SK-N-SH treated with all-trans-retinoic acid at 6 μM for 48 hours (cell line): ENCODE results near the gene NDRG3.

Source experiments
- CREB5 ChIP-seq: fragments of 250-450 bp; sonication (Bioruptor Pico); IDR thresholded peaks from 2 replicates; pipeline ENCODE4 v1.5.1; 2020; ENCODE audit warnings: low read depth, mild to moderate bottlenecking, moderate library complexity
- ESRRG ChIP-seq: fragments of 250-450 bp; sonication (Bioruptor Pico); IDR thresholded peaks from 2 replicates; pipeline ENCODE4 v1.6.1; 2021; ENCODE audit warnings: mild to moderate bottlenecking
- GLIS3 ChIP-seq: fragments of 250-450 bp; sonication (Bioruptor Pico); IDR thresholded peaks from 2 replicates; pipeline ENCODE4 v1.5.0; 2020; ENCODE audit warnings: mild to moderate bottlenecking, moderate library complexity
- PATZ1 ChIP-seq: fragments of 250-450 bp; sonication (Bioruptor Pico); IDR thresholded peaks from 2 replicates; pipeline ENCODE4 v1.8.0; 2020; ENCODE audit warnings: mild to moderate bottlenecking, moderate library complexity, borderline replicate concordance
- RARB ChIP-seq: fragments of 250-450 bp; sonication (Bioruptor Pico); IDR thresholded peaks from 2 replicates; pipeline ENCODE4 v1.8.0; 2021; ENCODE audit warnings: mild to moderate bottlenecking, moderate library complexity
- SNAI2 ChIP-seq: fragments of 250-450 bp; sonication (Bioruptor Pico); IDR thresholded peaks from 2 replicates; pipeline ENCODE4 v1.5.0; 2020; ENCODE audit warnings: mild to moderate bottlenecking, moderate library complexity
- TSHZ2 ChIP-seq: fragments of 250-450 bp; sonication (Bioruptor Pico); IDR thresholded peaks from 2 replicates; pipeline ENCODE4 v1.5.0; 2020; ENCODE audit warnings: mild to moderate bottlenecking, moderate library complexity
- ZC3H10 ChIP-seq: fragments of 250-450 bp; sonication (Bioruptor Pico); IDR thresholded peaks from 2 replicates; pipeline ENCODE4 v1.5.1; 2021; ENCODE audit warnings: mild to moderate bottlenecking, moderate library complexity
- ZFP3 ChIP-seq: fragments of 250-450 bp; sonication (Bioruptor Pico); IDR thresholded peaks from 2 replicates; pipeline ENCODE4 v1.5.0; 2020; ENCODE audit warnings: mild to moderate bottlenecking, moderate library complexity
- ZNF70 ChIP-seq: fragments of 450-650 bp; formaldehyde crosslinking; IDR thresholded peaks from 2 replicates; pipeline ENCODE4 v1.5.0; 2020; ENCODE audit warnings: mild to moderate bottlenecking, moderate library complexity

- no peak for TF ChIP-seq GLIS3
- no peak for TF ChIP-seq ZFP3 (CRISPR knock-in tag)
- no peak for TF ChIP-seq SNAI2 (CRISPR knock-in tag)
- no peak for TF ChIP-seq PATZ1 (CRISPR knock-in tag)
- no peak for TF ChIP-seq CREB5 (CRISPR knock-in tag)
- TF ChIP-seq RARB (CRISPR knock-in tag), result no peak
- no peak for TF ChIP-seq ESRRG (CRISPR knock-in tag)
- no peak for TF ChIP-seq ZNF70 (CRISPR knock-in tag)
- no peak for TF ChIP-seq TSHZ2 (CRISPR knock-in tag)
- TF ChIP-seq ZC3H10 (CRISPR knock-in tag), result no peak
Measured at GRCh38 chr20:36684747-36685146, 61.1 kb downstream of the NDRG3 start.
